Measurements from ENCODE around the gene DOCK10. TPM values are rescaled to one million over a fixed set of nuclear protein-coding genes. Genes with fewer than 3 reads are reported as not detected.
"Not testable (repeated sequence)": the region's sequence is repeated elsewhere in the genome, so short reads cannot be mapped to it uniquely, and the experiment has no call there.

The DOCK10 gene
- polyA plus RNA-seq, 4 donors, result 2.3 to 6.8 (median 3.5) TPM

DNA sequence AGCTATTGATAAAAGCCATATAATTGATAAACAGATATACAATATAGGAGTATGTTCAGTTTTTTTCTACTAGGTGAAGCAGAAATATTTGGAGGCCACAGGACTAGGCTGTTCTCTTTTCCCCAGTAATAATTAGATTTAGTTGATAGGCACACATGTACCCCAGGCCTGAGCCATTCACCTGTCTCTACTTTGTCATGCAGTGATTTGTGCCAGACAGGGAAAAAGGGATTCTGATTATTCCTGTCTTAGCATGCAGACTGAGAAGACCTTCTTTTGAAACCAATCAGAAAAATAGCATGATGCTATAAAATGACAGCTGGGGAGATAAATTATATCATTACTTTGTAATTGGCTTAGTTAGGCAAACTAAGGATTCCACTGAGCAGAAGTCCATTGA, 94.3 kb downstream of the DOCK10 start:
- no peaks in the 10 kb centered on the region for H3K4me1 ChIP-seq (ENCODE audit: control insufficient read depth in 3 of 3, insufficient read depth in 2 of 3, low read depth in 1 of 3, low read length in 2 of 3)
- no peak overlapping the region for H3K27ac ChIP-seq (ENCODE audit: low read depth in 1 of 3, low read length in 2 of 3)
- no peaks in the 10 kb centered on the region for H3K27me3 ChIP-seq (ENCODE audit: control insufficient read depth in 3 of 3, insufficient read depth in 3 of 3, low read length in 3 of 3)
- DNase-seq (no peak), FAIRE-seq (no peak)
- no peak overlapping the region for H3K4me3 ChIP-seq (ENCODE audit: low read depth in 1 of 3, low read length in 3 of 3)
- no peaks in the 10 kb centered on the region for H3K36me3 ChIP-seq (ENCODE audit: control insufficient read depth in 3 of 3, insufficient read depth in 2 of 3, low read depth in 1 of 3, low read length in 3 of 3)
- no peaks in the 10 kb centered on the region for H3K9me3 ChIP-seq (ENCODE audit: control insufficient read depth in 2 of 2, insufficient read depth in 1 of 2, low read depth in 1 of 2, low read length in 1 of 2)

DNA sequence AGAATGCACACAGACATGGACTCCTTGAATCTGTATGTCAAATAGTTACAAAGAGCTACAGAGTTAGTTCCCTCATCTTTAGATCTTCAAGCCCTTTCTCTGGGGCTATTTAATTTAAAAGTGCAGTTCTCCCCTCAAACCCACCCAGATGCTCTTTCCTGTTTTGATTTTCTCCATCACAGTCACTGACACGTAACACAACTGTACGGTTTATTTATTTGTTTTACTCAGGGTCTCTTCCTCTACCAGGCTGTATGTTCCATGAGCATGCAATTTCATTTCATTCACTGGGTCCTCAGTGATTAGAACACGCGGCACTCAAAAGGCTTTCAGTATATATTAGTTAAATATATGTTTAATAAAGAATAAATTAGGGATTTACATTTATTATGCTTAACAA, 94.7 kb downstream of the DOCK10 start:
- no peak for DNase-seq
- no peaks in the 10 kb centered on the region for H3K9me3 ChIP-seq (ENCODE audit: control insufficient read depth in 2 of 2, insufficient read depth in 1 of 2, low read depth in 1 of 2, low read length in 1 of 2)
- H3K4me1 ChIP-seq (ENCODE audit: control insufficient read depth in 3 of 3, insufficient read depth in 2 of 3, low read depth in 1 of 3, low read length in 2 of 3), result no peaks in the 10 kb centered on the region
- H3K36me3 ChIP-seq (ENCODE audit: control insufficient read depth in 3 of 3, insufficient read depth in 2 of 3, low read depth in 1 of 3, low read length in 3 of 3), result no peaks in the 10 kb centered on the region
- H3K27ac ChIP-seq (ENCODE audit: low read depth in 1 of 3, low read length in 2 of 3), result no peak overlapping the region
- WGBS, 3 donors, result 70 to 85% (median 71%) methylated on average over 4 of the region's 4 CpGs
- H3K27me3 ChIP-seq (ENCODE audit: control insufficient read depth in 3 of 3, insufficient read depth in 3 of 3, low read length in 3 of 3), result no peaks in the 10 kb centered on the region
- no peak overlapping the region for H3K4me3 ChIP-seq (ENCODE audit: low read depth in 1 of 3, low read length in 3 of 3)
- FAIRE-seq, result no peak

DNA sequence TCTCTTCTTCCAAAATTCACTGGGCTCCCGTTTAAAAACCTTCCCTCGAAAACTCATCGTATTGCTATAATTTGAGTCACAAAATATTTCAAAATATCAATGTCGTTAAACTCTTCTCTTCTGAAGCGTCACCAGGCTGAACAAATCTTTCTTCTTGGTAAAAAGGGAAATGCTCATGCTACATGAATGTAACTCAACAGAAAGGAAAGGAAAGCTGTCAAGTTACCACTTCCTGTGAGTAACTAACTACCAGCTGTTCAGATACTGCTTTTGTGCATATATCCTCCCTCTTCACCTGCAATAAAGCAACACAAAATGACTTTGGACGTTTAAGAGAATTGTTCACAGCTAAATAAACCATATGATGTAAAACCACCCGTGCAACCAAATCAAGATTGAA, 95.4 kb downstream of the DOCK10 start:
- Histone ChIP-seq H3K4me1 (ENCODE audit: control insufficient read depth in 3 of 3, insufficient read depth in 2 of 3, low read depth in 1 of 3, low read length in 2 of 3) (peaks cover 0 to 3% (median 0%) of the 10 kb centered on the region in 3 donors), H3K36me3 (ENCODE audit: control insufficient read depth in 3 of 3, insufficient read depth in 2 of 3, low read depth in 1 of 3, low read length in 3 of 3) (no peaks in the 10 kb centered on the region), H3K27me3 (ENCODE audit: control insufficient read depth in 3 of 3, insufficient read depth in 3 of 3, low read length in 3 of 3) (no peaks in the 10 kb centered on the region), H3K4me3 (ENCODE audit: low read depth in 1 of 3, low read length in 3 of 3) (peak overlapping the region in 1 of 3 donors; percentile 7), H3K27ac (ENCODE audit: low read depth in 1 of 3, low read length in 2 of 3) (peak overlapping the region in 2 of 3 donors; percentile 20 to 27), H3K9me3 (ENCODE audit: control insufficient read depth in 2 of 2, insufficient read depth in 1 of 2, low read depth in 1 of 2, low read length in 1 of 2) (no peaks in the 10 kb centered on the region)
- DNase-seq (peak in 1 of 2 donors; percentile 47), FAIRE-seq (no peak)
- WGBS, 3 donors, result 37 to 69% (median 58%) methylated on average over 7 of the region's 7 CpGs

DNA sequence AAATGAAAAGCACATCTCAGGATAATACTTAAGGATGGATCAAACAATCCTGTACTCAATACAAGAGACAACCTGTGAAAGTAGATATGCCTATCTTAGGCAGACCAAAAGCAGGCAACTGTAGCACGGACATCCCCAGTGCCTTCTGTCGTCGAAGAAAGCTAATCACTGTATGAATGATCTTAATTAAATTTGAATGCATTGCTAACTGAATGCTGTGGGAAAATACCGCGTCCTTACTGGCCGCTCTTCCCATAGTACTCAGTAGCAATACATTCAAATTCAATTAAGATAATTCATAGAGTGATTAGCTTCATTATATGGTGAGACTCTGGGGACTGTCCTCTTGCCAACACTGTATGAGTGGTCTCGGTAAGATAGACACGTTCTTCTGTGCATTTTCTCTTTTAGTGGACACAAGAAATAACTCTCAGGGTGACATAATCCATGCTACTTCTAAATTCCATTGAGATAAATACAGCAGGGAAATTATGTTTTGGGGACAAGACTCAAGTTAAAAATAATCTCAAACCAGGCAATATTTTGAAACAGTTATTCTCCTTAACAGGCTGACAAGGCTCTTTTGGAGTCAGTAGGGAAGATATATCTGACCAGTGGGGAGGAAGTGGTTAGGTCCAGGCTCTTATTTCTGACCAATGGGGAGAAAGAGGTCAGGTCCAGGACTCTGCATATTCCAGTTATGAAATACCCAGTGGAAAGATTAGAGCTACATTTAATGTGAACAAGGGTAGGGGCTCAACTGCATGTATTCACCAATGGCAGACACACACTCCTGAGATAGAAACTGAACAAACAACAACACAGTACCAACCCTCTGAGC, 97.3 kb downstream of the DOCK10 start:
- H3K4me3 ChIP-seq (ENCODE audit: low read depth in 1 of 3, low read length in 3 of 3), result peak overlapping the region in 1 of 3 donors; percentile 36
- no peaks in the 10 kb centered on the region for H3K9me3 ChIP-seq (ENCODE audit: control insufficient read depth in 2 of 2, insufficient read depth in 1 of 2, low read depth in 1 of 2, low read length in 1 of 2)
- DNase-seq (no peak), FAIRE-seq (no peak)
- H3K27me3 ChIP-seq (ENCODE audit: control insufficient read depth in 3 of 3, insufficient read depth in 3 of 3, low read length in 3 of 3), result no peaks in the 10 kb centered on the region
- H3K27ac ChIP-seq (ENCODE audit: low read depth in 1 of 3, low read length in 2 of 3), result peak overlapping the region in 2 of 3 donors; percentile 60 to 75
- WGBS, 3 donors, result 69 to 82% (median 77%) methylated on average over 8 of the region's 8 CpGs
- peaks cover 0 to 4% (median 0%) of the 10 kb centered on the region in 3 donors for H3K4me1 ChIP-seq (ENCODE audit: control insufficient read depth in 3 of 3, insufficient read depth in 2 of 3, low read depth in 1 of 3, low read length in 2 of 3)
- H3K36me3 ChIP-seq (ENCODE audit: control insufficient read depth in 3 of 3, insufficient read depth in 2 of 3, low read depth in 1 of 3, low read length in 3 of 3), result no peaks in the 10 kb centered on the region

DNA sequence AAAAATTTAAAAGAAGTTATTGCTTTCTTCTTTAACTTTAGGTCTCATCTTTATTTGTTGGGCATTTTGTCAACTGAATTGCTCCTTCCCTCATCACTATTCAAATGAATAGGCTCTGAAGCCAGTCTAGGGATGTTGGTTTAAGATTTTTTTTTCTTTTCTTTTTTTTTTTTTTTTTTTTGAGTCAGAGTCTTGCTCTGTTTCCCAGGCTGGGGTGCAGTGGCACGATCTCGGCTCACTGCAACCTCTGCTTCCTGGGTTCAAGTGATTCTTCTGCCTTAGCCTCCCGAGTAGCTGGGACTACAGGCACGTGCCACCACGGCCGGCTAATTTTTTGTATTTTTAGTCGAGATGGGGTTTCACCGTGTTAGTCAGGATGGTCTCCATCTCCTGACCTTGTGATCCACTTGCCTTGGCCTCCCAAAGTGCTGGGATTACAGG, 98.6 kb downstream of the DOCK10 start:
- Histone ChIP-seq H3K4me3 (ENCODE audit: low read depth in 1 of 3, low read length in 3 of 3) (peak overlapping the region in 1 of 3 donors; percentile 11), H3K27ac (ENCODE audit: low read depth in 1 of 3, low read length in 2 of 3) (peak overlapping the region in 1 of 3 donors; percentile 72)
- H3K4me1 ChIP-seq (ENCODE audit: control insufficient read depth in 3 of 3, insufficient read depth in 2 of 3, low read depth in 1 of 3, low read length in 2 of 3); H3K27me3 ChIP-seq (ENCODE audit: control insufficient read depth in 3 of 3, insufficient read depth in 3 of 3, low read length in 3 of 3); H3K9me3 ChIP-seq (ENCODE audit: control insufficient read depth in 2 of 2, insufficient read depth in 1 of 2, low read depth in 1 of 2, low read length in 1 of 2); FAIRE-seq; H3K36me3 ChIP-seq (ENCODE audit: control insufficient read depth in 3 of 3, insufficient read depth in 2 of 3, low read depth in 1 of 3, low read length in 3 of 3); DNase-seq: not testable (repeated sequence)
- WGBS, 3 donors, result 76 to 83% (median 81%) methylated on average over 8 of the region's 8 CpGs

DNA sequence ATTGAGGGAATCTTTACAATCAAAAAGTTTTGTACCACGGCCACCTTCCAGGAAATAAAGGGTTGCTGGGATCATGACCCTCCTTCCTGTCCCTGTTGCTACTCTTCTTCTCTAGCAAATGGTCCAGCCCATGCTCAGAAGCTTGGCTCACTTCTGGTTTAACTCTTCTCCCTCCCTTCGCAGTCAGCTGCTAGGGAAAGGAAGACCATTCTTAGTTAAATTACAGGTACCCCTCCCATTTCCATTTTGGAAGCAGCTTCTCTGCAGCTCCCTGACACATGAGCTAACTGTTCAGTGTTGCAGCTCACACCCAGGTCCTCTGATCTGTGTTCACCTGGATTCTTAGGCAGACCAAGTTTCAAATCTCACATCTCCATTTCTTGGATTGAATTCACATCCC, 100.3 kb downstream of the DOCK10 start:
- Histone ChIP-seq H3K4me3 (ENCODE audit: low read depth in 1 of 3, low read length in 3 of 3) (no peak overlapping the region), H3K27ac (ENCODE audit: low read depth in 1 of 3, low read length in 2 of 3) (no peak overlapping the region), H3K9me3 (ENCODE audit: control insufficient read depth in 2 of 2, insufficient read depth in 1 of 2, low read depth in 1 of 2, low read length in 1 of 2) (no peaks in the 10 kb centered on the region), H3K27me3 (ENCODE audit: control insufficient read depth in 3 of 3, insufficient read depth in 3 of 3, low read length in 3 of 3) (no peaks in the 10 kb centered on the region), H3K36me3 (ENCODE audit: control insufficient read depth in 3 of 3, insufficient read depth in 2 of 3, low read depth in 1 of 3, low read length in 3 of 3) (no peaks in the 10 kb centered on the region), H3K4me1 (ENCODE audit: control insufficient read depth in 3 of 3, insufficient read depth in 2 of 3, low read depth in 1 of 3, low read length in 2 of 3) (peaks cover 0 to 4% (median 0%) of the 10 kb centered on the region in 3 donors)
- DNase-seq, result no peak
- FAIRE-seq, result no peak
- 82 to 89% (median 85%) methylated on average over 2 of the region's 2 CpGs for WGBS, 3 donors

DNA sequence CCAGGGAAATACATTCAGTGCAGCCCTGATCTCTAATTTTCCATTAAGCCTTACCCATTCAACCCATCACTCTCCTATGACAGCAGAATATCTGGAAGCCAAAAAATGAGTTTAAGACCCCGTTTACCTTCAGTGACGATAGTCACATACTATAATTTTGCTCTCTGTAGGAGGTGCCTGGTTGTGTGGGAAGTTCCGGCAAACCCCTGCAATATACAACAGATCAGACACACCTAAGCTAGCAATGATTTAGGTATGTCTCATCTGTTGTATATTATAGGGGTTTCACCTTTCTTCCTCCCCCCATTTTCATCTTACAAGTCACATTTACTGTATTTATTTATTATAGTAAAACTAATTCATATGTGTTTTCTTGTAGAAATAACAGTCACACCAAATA, 101.7 kb downstream of the DOCK10 start:
- Histone ChIP-seq H3K4me3 (ENCODE audit: low read depth in 1 of 3, low read length in 3 of 3) (no peak overlapping the region), H3K36me3 (ENCODE audit: control insufficient read depth in 3 of 3, insufficient read depth in 2 of 3, low read depth in 1 of 3, low read length in 3 of 3) (no peaks in the 10 kb centered on the region), H3K27ac (ENCODE audit: low read depth in 1 of 3, low read length in 2 of 3) (no peak overlapping the region), H3K9me3 (ENCODE audit: control insufficient read depth in 2 of 2, insufficient read depth in 1 of 2, low read depth in 1 of 2, low read length in 1 of 2) (no peaks in the 10 kb centered on the region), H3K27me3 (ENCODE audit: control insufficient read depth in 3 of 3, insufficient read depth in 3 of 3, low read length in 3 of 3) (no peaks in the 10 kb centered on the region), H3K4me1 (ENCODE audit: control insufficient read depth in 3 of 3, insufficient read depth in 2 of 3, low read depth in 1 of 3, low read length in 2 of 3) (peaks cover 0 to 4% (median 0%) of the 10 kb centered on the region in 3 donors)
- DNase-seq (no peak), FAIRE-seq (no peak)
- 91 to 98% (median 91%) methylated on average over 3 of the region's 3 CpGs for WGBS, 3 donors

DNA sequence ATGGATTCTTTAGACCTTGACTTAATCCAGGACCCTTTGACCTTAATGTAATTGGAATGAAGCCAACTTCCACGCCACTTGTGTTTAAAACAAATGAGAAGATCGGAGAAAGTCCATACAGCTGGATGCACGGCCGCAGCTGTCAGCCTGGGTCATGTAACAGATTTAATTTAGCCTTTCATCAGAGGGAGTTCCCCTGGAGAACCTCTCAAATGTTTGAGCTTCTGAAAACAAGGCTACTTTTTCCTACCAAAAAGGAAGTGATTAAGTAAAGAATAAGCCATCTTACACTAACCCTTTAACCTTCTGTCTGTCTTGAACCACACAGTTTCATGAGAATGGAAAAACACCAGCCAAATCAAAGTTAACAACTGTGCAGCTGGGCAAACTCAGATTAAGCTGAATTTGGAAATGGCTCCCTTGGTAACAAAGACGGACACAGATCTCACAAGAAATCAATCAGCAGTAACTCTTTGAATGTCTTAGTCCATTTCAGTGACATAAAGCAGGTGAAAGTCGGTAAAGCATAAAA, 103.6 kb downstream of the DOCK10 start:
- Histone ChIP-seq H3K36me3 (ENCODE audit: control insufficient read depth in 3 of 3, insufficient read depth in 2 of 3, low read depth in 1 of 3, low read length in 3 of 3) (no peaks in the 10 kb centered on the region), H3K4me1 (ENCODE audit: control insufficient read depth in 3 of 3, insufficient read depth in 2 of 3, low read depth in 1 of 3, low read length in 2 of 3) (peaks cover 0 to 4% (median 0%) of the 10 kb centered on the region in 3 donors), H3K27me3 (ENCODE audit: control insufficient read depth in 3 of 3, insufficient read depth in 3 of 3, low read length in 3 of 3) (no peaks in the 10 kb centered on the region), H3K27ac (ENCODE audit: low read depth in 1 of 3, low read length in 2 of 3) (peak overlapping the region in 1 of 3 donors; percentile 54), H3K4me3 (ENCODE audit: low read depth in 1 of 3, low read length in 3 of 3) (no peak overlapping the region), H3K9me3 (ENCODE audit: control insufficient read depth in 2 of 2, insufficient read depth in 1 of 2, low read depth in 1 of 2, low read length in 1 of 2) (no peaks in the 10 kb centered on the region)
- no peak for DNase-seq
- FAIRE-seq, result no peak
- WGBS, 3 donors, result 36 to 43% (median 41%) methylated on average over 6 of the region's 6 CpGs
